Activated naive CD4-positive, alpha-beta T cell treated with anti-CD3 and anti-CD28 coated beads, Interleukin-2, amount 50 U/mL, for 24 hours (primary cell): ENCODE results near the gene CHPF.
A peak's percentile ranks its signal among the peaks of the same experiment; 100 is the strongest.

Source experiments
- H3K27ac Mint-ChIP-seq: one replicate; pipeline ENCODE4 v1.8.0; 2021; ENCODE audit warnings: mild to moderate bottlenecking, mixed read lengths
- H3K27me3 Mint-ChIP-seq: one replicate; pipeline ENCODE4 v1.8.0; 2021; ENCODE audit warnings: mixed read lengths
- H3K36me3 Mint-ChIP-seq: one replicate; pipeline ENCODE4 v1.8.0; 2021; ENCODE audit warnings: mixed read lengths
- H3K4me1 Mint-ChIP-seq: one replicate; pipeline ENCODE4 v1.8.0; 2021; ENCODE audit warnings: mixed read lengths
- H3K4me3 Mint-ChIP-seq: one replicate; pipeline ENCODE4 v1.8.0; 2021; ENCODE audit warnings: mild to moderate bottlenecking, mixed read lengths
- H3K9me3 Mint-ChIP-seq: one replicate; pipeline ENCODE4 v1.8.0; 2021; ENCODE audit warnings: mixed read lengths

Gene CHPF

DNA sequence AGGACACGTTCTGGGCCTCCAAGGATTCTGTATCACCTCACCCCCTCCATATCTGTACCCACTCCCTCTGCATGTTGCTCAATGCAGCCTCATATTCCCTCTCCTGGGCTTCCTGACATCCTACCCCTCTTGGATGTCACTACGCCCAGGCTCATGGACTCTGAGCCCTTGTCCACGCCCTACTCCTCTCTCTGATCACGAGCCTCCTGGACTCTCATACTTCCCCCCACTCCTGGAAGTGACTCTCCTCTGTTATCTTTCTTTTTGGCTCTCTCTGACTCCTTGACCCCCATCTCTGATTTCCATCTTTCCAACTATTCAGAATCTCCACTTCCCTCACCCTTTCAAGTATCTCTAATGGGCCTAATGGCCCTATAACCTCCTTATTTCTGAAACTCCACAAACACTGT lies 2.3 kb upstream of the CHPF start:
- H3K27me3 Mint-ChIP-seq, result peaks cover 4% of the 10 kb centered on the region
- H3K4me3 Mint-ChIP-seq, result no peak overlapping the region
- H3K4me1 Mint-ChIP-seq, result peaks cover 24% of the 10 kb centered on the region
- H3K9me3 Mint-ChIP-seq, result no peaks in the 10 kb centered on the region
- H3K27ac Mint-ChIP-seq, result no peak overlapping the region
- peaks cover 2% of the 10 kb centered on the region for H3K36me3 Mint-ChIP-seq

DNA sequence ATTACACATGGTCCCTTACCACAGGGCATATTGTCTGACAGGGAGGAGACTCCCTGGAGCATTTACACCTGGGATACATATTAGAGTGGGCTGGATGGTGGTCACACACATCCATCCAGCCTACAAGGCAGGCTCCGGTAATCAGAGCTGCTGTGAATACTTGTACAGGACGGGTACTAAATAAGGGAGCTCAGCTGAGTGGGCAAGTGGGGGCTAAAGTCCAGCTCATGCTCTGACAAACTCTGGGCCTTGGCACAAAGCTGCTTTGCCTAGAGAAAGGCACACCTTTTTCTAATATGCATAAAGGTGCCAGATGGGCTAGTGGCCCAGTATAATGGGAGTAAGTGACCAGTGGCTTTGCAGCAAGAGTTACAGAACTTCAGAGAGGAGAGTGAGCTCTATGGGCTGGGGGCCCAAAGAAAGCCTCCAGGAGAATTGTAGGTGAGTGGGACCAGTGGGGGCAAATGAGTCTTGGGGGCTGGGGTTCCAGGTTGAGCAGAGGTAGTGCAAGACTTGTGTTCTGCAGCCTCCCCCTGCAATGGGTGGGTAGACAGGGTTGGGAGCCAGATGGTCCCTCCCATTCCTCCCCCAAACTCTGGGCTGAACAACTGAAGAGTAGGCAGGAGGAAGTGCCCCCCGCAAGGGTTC lies 1.8 kb upstream of the CHPF start:
- peaks cover 24% of the 10 kb centered on the region for H3K4me1 Mint-ChIP-seq
- H3K9me3 Mint-ChIP-seq, result no peaks in the 10 kb centered on the region
- H3K4me3 Mint-ChIP-seq, result peak overlapping the region; percentile 86
- peaks cover 2% of the 10 kb centered on the region for H3K27me3 Mint-ChIP-seq
- peaks cover 2% of the 10 kb centered on the region for H3K36me3 Mint-ChIP-seq
- H3K27ac Mint-ChIP-seq, result no peak overlapping the region

DNA sequence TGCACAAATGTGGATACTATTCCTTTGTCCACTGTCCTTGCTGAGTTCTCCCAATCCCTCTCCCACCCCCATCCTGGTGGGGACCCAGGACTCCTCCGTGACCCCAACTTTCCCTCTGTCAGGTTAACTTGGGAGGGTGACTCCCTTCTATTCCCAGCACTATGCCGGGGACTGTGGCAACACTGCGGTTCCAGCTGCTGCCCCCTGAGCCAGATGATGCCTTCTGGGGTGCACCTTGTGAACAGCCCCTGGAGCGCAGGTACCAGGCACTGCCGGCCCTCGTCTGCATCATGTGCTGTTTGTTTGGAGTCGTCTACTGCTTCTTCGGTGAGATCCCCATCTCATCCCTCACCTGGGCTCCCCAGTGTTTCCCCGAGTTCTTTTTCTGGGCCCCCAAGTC lies 958 bp upstream of the CHPF start:
- Mint-ChIP-seq H3K9me3 (no peaks in the 10 kb centered on the region), H3K36me3 (peaks cover 2% of the 10 kb centered on the region), H3K4me1 (peaks cover 24% of the 10 kb centered on the region), H3K27me3 (peaks cover 2% of the 10 kb centered on the region), H3K4me3 (peak overlapping the region; percentile 86), H3K27ac (peak overlapping the region; percentile 96)

DNA sequence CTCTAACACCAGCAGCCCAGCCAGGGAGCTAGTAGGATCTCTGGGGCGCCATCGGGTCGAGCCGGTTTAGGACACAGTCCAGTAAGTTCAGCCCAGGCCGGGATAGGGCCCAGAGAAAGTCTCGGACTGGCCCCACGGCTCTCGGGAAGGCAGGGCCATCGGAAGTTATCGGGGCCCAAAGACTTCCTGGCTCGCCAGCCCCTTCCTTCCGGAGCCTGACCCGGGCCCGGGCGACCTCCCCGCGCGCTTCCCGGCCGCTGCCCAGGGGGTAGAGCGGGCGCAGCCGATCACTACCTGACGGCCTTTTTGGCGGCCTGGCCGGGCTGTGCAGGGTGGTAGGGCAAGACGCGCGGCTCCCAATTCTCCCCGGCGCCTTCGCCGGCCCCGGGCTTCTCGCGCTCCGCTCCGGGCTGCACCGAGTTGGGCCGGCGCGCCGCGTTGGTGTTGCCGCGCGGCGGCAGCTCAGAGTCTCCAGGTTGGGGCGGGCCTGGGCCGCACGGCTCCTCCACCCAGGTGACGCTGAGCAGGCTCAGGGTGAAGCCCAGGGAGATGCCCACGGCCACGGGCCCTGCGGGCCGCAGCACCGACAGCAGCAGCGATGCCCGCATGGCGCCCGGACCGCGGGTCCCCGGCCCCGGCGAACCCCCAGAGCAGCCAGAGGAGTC lies 546 bp downstream of the CHPF start:
- Mint-ChIP-seq H3K27ac (peak overlapping the region; percentile 74), H3K27me3 (no peaks in the 10 kb centered on the region)

DNA sequence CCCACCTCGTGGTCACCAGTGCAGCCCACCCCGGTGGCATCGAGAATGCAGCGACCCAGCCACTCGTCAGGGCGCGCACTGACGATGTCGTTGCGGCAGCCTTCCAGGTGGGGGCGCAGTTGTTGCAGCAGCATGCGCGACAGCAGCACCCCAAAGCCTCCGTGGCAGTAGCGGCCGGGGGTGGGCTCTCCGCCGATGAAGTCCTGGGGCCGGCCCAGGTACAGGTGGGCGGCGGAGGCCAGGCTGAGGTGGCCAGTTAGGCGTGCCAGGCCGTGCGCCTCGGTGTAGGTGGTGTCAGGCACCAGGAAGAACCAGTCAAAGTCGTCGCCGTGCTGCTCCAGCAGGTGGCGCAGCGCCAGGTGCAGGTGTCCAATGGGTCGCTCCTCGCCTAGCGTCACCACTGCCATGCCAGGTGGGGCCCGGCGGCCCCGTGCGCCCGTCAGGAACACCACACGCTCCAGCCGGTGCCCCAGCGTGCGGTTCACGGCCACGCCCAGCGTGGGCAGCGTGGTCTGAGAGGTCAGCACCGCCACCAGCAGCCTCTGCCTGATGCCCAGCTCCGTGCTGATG lies 1.9 kb downstream of the CHPF start:
- no peaks in the 10 kb centered on the region for H3K9me3 Mint-ChIP-seq
- peak overlapping the region; percentile 93 for H3K4me3 Mint-ChIP-seq
- no peak overlapping the region for H3K27ac Mint-ChIP-seq
- H3K4me1 Mint-ChIP-seq, result peaks cover 24% of the 10 kb centered on the region
- peaks cover 2% of the 10 kb centered on the region for H3K36me3 Mint-ChIP-seq
- no peaks in the 10 kb centered on the region for H3K27me3 Mint-ChIP-seq

More for the DNA sequence above, 546 bp downstream of the CHPF start:
- Mint-ChIP-seq H3K4me3 (peak overlapping the region; percentile 93), H3K36me3 (peaks cover 2% of the 10 kb centered on the region), H3K4me1 (peaks cover 24% of the 10 kb centered on the region), H3K9me3 (no peaks in the 10 kb centered on the region)

DNA sequence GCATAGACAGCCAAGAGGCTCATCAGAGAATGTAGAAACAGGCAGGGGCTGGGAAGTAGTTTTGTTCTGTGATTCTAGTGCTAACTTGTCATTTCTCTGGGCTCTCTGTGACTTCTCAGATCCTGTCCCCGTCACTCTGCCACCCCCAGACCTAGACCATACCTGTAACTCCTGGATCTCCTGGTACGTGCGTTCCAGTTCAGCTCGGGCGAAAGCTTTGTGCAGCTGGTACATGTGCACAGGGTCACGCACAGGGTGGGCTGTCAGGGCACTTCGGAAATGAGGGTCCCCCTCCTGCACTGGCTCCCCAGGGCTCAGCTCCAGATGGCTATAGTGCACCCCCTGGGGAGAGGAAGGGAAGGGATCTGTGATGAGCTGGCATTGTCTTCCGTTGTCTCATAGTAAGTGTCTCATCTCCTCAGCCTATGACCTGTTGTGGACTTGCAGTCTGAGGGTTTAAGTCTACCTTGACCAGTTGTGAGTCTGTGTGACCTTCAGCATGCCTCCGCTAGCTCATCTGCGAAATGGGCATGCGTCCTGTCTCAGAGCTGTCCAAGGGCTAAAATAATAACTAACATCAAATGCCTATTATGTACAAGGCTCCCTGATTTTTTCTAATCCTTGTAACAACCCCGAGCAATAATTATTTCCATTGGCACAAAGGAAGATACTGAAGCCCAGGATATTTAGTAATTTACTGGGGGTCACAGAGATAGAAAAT lies 2.7 kb downstream of the CHPF start:
- Mint-ChIP-seq H3K4me3 (peak overlapping the region; percentile 15), H3K27ac (no peak overlapping the region)

DNA sequence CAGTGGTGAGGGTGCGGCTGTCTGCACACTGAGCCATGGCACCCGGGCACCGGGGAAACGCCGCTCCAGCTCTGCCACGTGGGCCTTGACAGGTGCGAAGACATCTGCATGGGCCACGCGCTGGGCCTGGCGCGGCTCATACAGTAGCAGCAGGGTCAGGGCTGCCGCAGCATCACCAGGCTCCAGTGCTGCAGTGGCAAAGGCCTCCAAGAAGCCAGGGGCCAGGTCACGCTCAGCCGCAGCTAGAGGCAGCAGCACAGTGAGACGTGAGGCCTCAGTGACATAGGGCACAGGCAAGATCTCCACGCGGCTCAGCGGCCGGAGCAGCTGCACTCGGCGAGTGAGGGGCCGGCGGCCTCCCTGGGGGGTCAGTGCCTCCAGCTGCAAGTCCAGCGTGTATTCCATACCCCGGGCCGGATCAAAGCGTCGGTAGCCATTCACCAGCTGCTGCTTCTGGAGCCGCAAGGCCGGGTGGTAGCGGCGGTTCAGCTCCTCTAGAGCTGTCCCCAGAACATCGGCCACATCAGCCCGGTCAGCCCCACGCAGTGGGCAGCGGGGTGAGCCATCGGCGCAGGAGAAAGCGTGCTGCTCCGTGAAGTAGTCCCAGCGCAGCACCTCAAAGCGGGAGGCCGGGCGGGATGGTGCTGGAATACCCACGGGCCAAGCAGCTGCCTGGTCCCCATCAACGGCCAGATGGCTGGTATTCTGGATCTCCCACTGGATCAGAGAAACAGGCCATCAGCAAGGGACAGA lies 3.5 kb downstream of the CHPF start:
- Mint-ChIP-seq H3K9me3 (no peaks in the 10 kb centered on the region), H3K36me3 (peaks cover 2% of the 10 kb centered on the region), H3K27ac (no peak overlapping the region), H3K4me1 (peaks cover 24% of the 10 kb centered on the region), H3K4me3 (no peak overlapping the region), H3K27me3 (no peaks in the 10 kb centered on the region)

More for the DNA sequence above, 2.7 kb downstream of the CHPF start:
- H3K27me3 Mint-ChIP-seq, result no peaks in the 10 kb centered on the region
- no peaks in the 10 kb centered on the region for H3K9me3 Mint-ChIP-seq
- peaks cover 24% of the 10 kb centered on the region for H3K4me1 Mint-ChIP-seq
- H3K36me3 Mint-ChIP-seq, result peaks cover 2% of the 10 kb centered on the region

DNA sequence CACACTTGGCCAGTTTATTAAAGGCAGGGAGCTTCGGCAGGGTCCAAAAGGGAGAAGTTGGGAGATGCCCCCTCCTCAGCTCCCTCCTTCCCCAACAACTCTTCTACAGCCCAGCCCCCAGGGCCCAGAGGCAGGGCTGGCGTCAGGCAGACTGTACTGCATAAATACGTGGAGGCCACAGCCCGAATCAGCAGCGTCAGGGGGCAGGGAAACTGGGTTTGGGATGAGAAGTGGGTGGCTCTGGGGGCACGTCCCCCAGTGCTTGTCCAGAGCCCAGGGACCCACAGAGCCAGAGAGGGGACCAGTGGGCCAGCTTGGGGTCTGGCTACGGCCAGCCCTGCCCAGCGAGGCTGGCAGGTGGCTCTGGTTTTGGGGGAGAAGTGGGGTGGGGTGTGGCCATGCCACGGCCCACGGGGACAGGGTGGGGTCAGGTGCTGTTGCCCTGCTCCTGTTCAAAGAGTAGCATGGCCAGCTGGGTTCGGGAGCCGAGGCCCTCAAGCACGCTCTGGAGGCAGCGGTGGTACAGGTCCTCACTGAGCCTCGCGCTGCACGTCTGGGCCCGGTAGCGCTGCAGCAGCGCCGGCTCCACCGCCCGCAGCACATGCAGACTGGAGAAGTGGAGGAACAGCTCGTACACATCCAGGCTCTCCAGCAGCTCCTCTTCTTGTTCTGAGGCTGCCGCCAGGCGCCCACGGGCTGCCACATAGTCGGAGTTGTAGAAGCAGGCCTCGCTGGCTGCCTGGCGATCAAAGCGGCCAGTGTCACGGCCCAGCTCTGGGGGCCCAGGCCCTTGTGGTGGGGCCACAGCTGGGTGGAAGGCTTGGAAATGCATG lies 4.4 kb downstream of the CHPF start:
- Mint-ChIP-seq H3K4me3 (no peak overlapping the region), H3K27ac (no peak overlapping the region), H3K27me3 (no peaks in the 10 kb centered on the region), H3K4me1 (peaks cover 16% of the 10 kb centered on the region), H3K36me3 (peaks cover 2% of the 10 kb centered on the region), H3K9me3 (no peaks in the 10 kb centered on the region)

DNA sequence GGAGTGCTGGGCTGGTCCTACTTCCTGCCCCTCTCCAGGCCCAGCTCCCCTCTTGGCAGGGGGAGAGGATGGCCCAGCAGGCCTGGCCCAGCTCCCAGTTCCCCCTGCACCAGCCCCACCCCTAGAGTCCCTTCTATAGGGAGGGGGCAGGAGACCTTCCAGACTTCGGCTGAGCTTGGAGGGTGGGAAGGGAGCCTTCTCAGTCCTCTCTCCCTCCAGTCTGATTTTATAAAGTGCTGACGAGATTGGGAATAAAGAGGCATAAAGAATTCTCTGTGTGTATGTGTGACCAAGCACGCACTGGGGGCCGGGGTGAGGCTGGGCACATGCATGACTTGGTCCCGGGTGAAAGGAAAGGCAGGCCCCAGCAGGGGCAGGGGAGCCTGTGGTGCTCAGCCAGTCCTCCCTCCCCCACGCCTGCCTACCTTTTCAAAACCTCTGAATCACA lies 5.1 kb downstream of the CHPF start:
- Mint-ChIP-seq H3K36me3 (peaks cover 2% of the 10 kb centered on the region), H3K9me3 (no peaks in the 10 kb centered on the region), H3K27ac (no peak overlapping the region), H3K4me1 (peaks cover 15% of the 10 kb centered on the region), H3K27me3 (no peaks in the 10 kb centered on the region), H3K4me3 (no peak overlapping the region)

DNA sequence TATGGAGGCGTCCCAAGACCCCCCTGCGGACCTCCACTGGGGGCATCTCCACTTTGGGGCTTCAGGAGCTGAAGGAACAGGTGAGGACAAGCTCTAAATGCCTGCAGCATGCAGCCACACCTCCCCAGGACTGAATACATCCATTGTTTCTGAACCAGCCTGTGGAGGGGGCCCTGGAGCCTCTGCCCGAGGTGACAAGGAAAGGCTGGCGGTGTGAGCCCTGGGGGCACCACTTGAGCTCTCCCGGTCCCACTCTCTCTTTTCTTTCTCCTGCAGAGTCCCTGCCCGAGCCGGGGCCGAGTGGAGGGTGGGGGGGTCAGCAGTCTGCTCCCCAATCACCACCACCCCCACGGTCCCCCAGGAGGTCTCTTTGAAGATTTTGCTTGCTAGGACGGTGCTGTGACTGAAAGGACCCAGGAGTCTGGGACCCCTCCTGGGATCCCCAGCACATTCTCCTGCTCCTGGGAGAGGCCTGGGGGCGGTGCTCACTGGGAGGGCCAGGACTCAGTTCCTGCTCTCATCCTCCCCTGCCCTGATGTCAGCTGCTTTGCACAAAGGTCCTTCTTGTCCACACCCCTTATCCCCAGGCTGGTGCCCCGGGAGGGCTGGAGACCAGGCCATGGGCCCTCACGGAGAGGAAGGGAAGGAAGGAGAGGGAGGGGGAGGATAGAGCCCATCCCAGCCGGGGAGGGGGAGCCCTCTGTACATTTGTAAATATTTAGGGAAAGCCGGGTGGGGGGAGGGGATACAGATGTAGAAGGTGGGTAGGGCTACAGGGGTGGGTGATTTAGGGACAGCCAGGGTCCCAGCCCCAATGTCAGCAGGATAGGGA lies 5.7 kb downstream of the CHPF start:
- no peak overlapping the region for H3K27ac Mint-ChIP-seq
- H3K9me3 Mint-ChIP-seq, result no peaks in the 10 kb centered on the region
- peaks cover 15% of the 10 kb centered on the region for H3K4me1 Mint-ChIP-seq
- H3K4me3 Mint-ChIP-seq, result no peak overlapping the region
- peaks cover 2% of the 10 kb centered on the region for H3K36me3 Mint-ChIP-seq
- no peaks in the 10 kb centered on the region for H3K27me3 Mint-ChIP-seq

DNA sequence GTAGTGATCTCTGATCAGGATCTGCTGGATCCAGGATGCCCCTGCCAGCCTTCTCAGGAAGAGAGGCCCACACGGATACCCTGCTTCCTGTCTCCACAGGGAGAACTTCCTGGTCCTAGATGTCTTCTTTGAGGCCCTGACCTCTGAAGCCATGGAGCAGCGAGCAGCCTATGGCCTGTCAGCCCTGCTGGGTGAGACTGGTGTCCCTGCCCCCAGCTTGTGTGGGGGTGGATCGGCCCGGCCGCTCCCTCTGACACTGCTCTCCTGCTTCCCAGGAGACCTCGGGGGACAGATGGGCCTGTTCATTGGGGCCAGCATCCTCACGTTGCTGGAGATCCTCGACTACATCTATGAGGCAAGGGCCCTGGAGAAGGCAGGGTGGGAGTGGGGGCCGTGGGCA lies 6.6 kb downstream of the CHPF start:
- Mint-ChIP-seq H3K9me3 (no peaks in the 10 kb centered on the region), H3K27me3 (no peaks in the 10 kb centered on the region), H3K4me3 (no peak overlapping the region), H3K36me3 (peaks cover 2% of the 10 kb centered on the region), H3K27ac (no peak overlapping the region), H3K4me1 (peaks cover 6% of the 10 kb centered on the region)

DNA sequence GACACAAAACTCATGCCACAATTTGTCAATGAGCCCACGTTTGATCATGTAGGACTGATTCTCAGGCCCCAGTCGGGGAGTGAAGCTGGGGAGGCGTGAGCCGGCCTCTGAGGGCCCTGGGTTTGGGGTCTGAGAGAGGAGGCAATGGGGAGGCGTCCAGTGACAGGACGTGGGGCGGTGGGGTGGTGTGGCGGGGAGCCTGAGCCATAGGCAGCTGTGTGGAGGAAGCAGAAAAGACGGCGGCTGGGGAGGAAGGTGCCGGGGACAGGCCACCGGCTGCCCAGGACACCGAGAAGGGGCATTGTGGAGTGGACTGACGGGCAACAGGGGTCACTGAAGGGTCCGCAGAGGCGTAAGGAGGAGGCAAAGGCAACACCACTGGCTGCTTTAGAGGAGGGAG lies 7.2 kb downstream of the CHPF start:
- Mint-ChIP-seq H3K27me3 (no peaks in the 10 kb centered on the region), H3K4me3 (no peak overlapping the region), H3K9me3 (no peaks in the 10 kb centered on the region), H3K36me3 (peaks cover 2% of the 10 kb centered on the region), H3K4me1 (peaks cover 5% of the 10 kb centered on the region), H3K27ac (no peak overlapping the region)

DNA sequence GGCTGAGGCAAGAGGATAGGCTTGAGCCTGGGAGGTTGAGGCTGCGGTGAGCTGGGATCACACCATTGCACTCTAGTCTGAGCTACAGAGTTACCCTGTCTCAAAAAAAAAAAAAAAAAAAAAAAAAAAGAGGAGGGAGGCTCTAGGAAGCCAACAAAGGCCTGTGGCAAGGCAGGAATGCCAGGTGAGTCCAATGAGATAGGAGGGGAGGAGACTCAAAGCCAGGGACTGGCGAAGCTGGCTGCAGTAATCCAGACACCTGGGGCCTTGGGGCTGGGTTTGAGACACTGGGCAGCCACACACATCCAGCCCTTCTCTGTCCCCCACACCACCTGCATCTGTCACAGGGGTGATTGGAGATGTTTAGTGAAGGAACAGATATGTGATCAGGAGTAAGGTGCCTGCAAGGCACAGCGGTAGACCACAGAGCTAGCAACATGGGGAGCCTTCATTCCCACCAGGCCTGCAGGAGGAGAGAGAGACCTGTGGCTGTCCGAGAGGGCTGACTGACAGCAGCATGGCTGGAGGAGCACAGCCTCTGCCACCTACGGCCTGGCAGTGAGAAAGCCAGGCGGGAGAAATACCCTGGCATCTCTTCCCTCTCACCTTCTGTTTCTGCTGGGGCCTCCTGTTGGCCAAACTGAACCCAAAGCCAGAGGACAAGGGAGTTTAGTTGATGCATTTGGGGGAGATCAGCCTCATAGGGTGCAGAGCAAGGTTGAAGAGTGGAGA lies 9.5 kb downstream of the CHPF start:
- Mint-ChIP-seq H3K9me3 (no peaks in the 10 kb centered on the region), H3K27ac (no peak overlapping the region), H3K4me1 (no peaks in the 10 kb centered on the region), H3K36me3 (no peaks in the 10 kb centered on the region), H3K27me3 (peaks cover 11% of the 10 kb centered on the region), H3K4me3 (no peak overlapping the region)

DNA sequence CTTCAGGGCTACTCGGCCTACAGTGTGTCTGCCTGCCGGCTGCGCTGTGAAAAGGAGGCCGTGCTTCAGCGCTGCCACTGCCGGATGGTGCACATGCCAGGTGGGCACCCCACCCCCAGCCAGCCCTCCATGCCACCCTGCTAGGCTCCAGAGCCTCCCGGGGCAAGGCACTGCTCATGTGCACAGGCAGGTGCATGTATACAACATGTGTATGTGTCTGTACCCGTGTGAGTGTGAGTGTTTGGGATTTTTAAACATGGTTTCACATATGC lies 11.3 kb downstream of the CHPF start:
- no peaks in the 10 kb centered on the region for H3K9me3 Mint-ChIP-seq

More for the DNA sequence above, 11.3 kb downstream of the CHPF start:
- Mint-ChIP-seq H3K4me1 (no peaks in the 10 kb centered on the region), H3K27me3 (peaks cover 23% of the 10 kb centered on the region), H3K27ac (no peak overlapping the region), H3K36me3 (no peaks in the 10 kb centered on the region), H3K4me3 (no peak overlapping the region)
